LNCAP (cell line): Measurements from ENCODE around the gene PXK.

Experiments
- CTCF ChIP-seq: fragments of 450-650 bp; IDR thresholded peaks from 2 replicates; pipeline ENCODE4 v1.5.1; 2017; ENCODE audit warnings: mild to moderate bottlenecking

The PXK gene

GRCh38 chr3:58369876-58370275, 37.2 kb downstream of the PXK start:
- TF ChIP-seq CTCF = no peak

GRCh38 chr3:58370407-58370806, 37.7 kb downstream of the PXK start:
- TF ChIP-seq CTCF = no peak

GRCh38 chr3:58371754-58372153, 39.1 kb downstream of the PXK start:
- no peak for TF ChIP-seq CTCF

GRCh38 chr3:58375254-58375653, 42.6 kb downstream of the PXK start:
- TF ChIP-seq CTCF = no peak

- no peak for TF ChIP-seq CTCF
Observed at GRCh38 chr3:58377168-58377567, 44.5 kb downstream of the PXK start.

GRCh38 chr3:58377750-58378149, 45.1 kb downstream of the PXK start:
- TF ChIP-seq CTCF = no peak

- TF ChIP-seq CTCF = no peak
Observed at GRCh38 chr3:58379351-58380073, 46.8 kb downstream of the PXK start.

GRCh38 chr3:58383476-58383875, 50.8 kb downstream of the PXK start:
- TF ChIP-seq CTCF = no peak
